ENCODE results near the gene USP20.

The USP20 gene

GRCh38 chr9:129840034-129840433, 4.8 kb downstream of the USP20 start:
- Histone ChIP-seq H2BK15ac (replicated peaks; ENCODE audit: low read depth) (no peak overlapping the region), H2BK120ac (ENCODE audit: low read depth, low read length) (no peak overlapping the region), H3K23ac (ENCODE audit: low read length) (no peak overlapping the region), H3K27me3 (ENCODE audit: insufficient read depth, low read length, poor library complexity) (no peaks in the 10 kb centered on the region), H3K9ac (ENCODE audit: low read length) (no peak overlapping the region), H3K4me1 (ENCODE audit: control insufficient read depth, low read depth, low read length) (no peaks in the 10 kb centered on the region), H2BK5ac (ENCODE audit: low read length) (no peak overlapping the region), H3K4me2 (ENCODE audit: low read length) (no peak overlapping the region), H3K56ac (ENCODE audit: low read length) (no peak overlapping the region), H2AK5ac (ENCODE audit: low read length) (no peak overlapping the region), H3K4ac (ENCODE audit: low read depth, low read length) (no peak overlapping the region), H3K27ac (ENCODE audit: low read depth, low read length) (no peak overlapping the region), H3K79me1 (ENCODE audit: low read length) (no peaks in the 10 kb centered on the region), H4K5ac (ENCODE audit: low read length) (no peak overlapping the region), H3K18ac (ENCODE audit: low read length) (no peak overlapping the region), H3K79me2 (ENCODE audit: control insufficient read depth, insufficient read depth, low read length) (no peaks in the 10 kb centered on the region), H3K36me3 (ENCODE audit: control insufficient read depth, insufficient read depth, low read length) (no peaks in the 10 kb centered on the region), H3K4me3 (ENCODE audit: low read length) (no peak overlapping the region), H4K8ac (ENCODE audit: low read depth, low read length) (no peak overlapping the region)
- no CpG with 5 or more reads among the region's 8 CpGs for WGBS (ENCODE audit: extremely low coverage, insufficient coverage, low lambda C conversion rate)
- no peak for DNase-seq

GRCh38 chr9:129841071-129841470, 5.8 kb downstream of the USP20 start:
- H3K4ac ChIP-seq (ENCODE audit: low read depth, low read length): no peak overlapping the region
- H3K9ac ChIP-seq (ENCODE audit: low read length): no peak overlapping the region
- no peaks in the 10 kb centered on the region for H3K79me2 ChIP-seq (ENCODE audit: control insufficient read depth, insufficient read depth, low read length)
- no peak overlapping the region for H4K8ac ChIP-seq (ENCODE audit: low read depth, low read length)
- H3K4me2 ChIP-seq (ENCODE audit: low read length): no peak overlapping the region
- no peak overlapping the region for H3K18ac ChIP-seq (ENCODE audit: low read length)
- DNase-seq: peak; percentile 27
- no peak overlapping the region for H2AK5ac ChIP-seq (ENCODE audit: low read length)
- H2BK5ac ChIP-seq (ENCODE audit: low read length): no peak overlapping the region
- H3K36me3 ChIP-seq (ENCODE audit: control insufficient read depth, insufficient read depth, low read length): no peaks in the 10 kb centered on the region
- no peaks in the 10 kb centered on the region for H3K4me1 ChIP-seq (ENCODE audit: control insufficient read depth, low read depth, low read length)
- no peak overlapping the region for H3K4me3 ChIP-seq (ENCODE audit: low read length)
- H3K23ac ChIP-seq (ENCODE audit: low read length): no peak overlapping the region
- no peak overlapping the region for H2BK120ac ChIP-seq (ENCODE audit: low read depth, low read length)
- no peak overlapping the region for H2BK15ac ChIP-seq (replicated peaks; ENCODE audit: low read depth)
- no peak overlapping the region for H3K56ac ChIP-seq (ENCODE audit: low read length)
- no peak overlapping the region for H4K5ac ChIP-seq (ENCODE audit: low read length)
- no peaks in the 10 kb centered on the region for H3K79me1 ChIP-seq (ENCODE audit: low read length)
- no CpG with 5 or more reads among the region's 4 CpGs for WGBS (ENCODE audit: extremely low coverage, insufficient coverage, low lambda C conversion rate)
- no peaks in the 10 kb centered on the region for H3K27me3 ChIP-seq (ENCODE audit: insufficient read depth, low read length, poor library complexity)
- no peak overlapping the region for H3K27ac ChIP-seq (ENCODE audit: low read depth, low read length)

- no peaks in the 10 kb centered on the region for H3K79me2 ChIP-seq (ENCODE audit: control insufficient read depth, insufficient read depth, low read length)
- H2BK120ac ChIP-seq (ENCODE audit: low read depth, low read length): no peak overlapping the region
- H3K4me1 ChIP-seq (ENCODE audit: control insufficient read depth, low read depth, low read length): no peaks in the 10 kb centered on the region
- no peak overlapping the region for H2AK5ac ChIP-seq (ENCODE audit: low read length)
- H3K4me2 ChIP-seq (ENCODE audit: low read length): no peak overlapping the region
- H3K27ac ChIP-seq (ENCODE audit: low read depth, low read length): no peak overlapping the region
- H3K9ac ChIP-seq (ENCODE audit: low read length): no peak overlapping the region
- H4K5ac ChIP-seq (ENCODE audit: low read length): no peak overlapping the region
- no peak overlapping the region for H2BK5ac ChIP-seq (ENCODE audit: low read length)
- no peak for DNase-seq
- H3K79me1 ChIP-seq (ENCODE audit: low read length): no peaks in the 10 kb centered on the region
- H3K18ac ChIP-seq (ENCODE audit: low read length): no peak overlapping the region
- H3K56ac ChIP-seq (ENCODE audit: low read length): no peak overlapping the region
- no peak overlapping the region for H4K8ac ChIP-seq (ENCODE audit: low read depth, low read length)
- H3K27me3 ChIP-seq (ENCODE audit: insufficient read depth, low read length, poor library complexity): no peaks in the 10 kb centered on the region
- H3K23ac ChIP-seq (ENCODE audit: low read length): no peak overlapping the region
- no peaks in the 10 kb centered on the region for H3K36me3 ChIP-seq (ENCODE audit: control insufficient read depth, insufficient read depth, low read length)
- H3K4me3 ChIP-seq (ENCODE audit: low read length): no peak overlapping the region
- H2BK15ac ChIP-seq (replicated peaks; ENCODE audit: low read depth): no peak overlapping the region
- WGBS (ENCODE audit: extremely low coverage, insufficient coverage, low lambda C conversion rate): no CpG with 5 or more reads among the region's 2 CpGs
- H3K4ac ChIP-seq (ENCODE audit: low read depth, low read length): no peak overlapping the region
These were observed 10.1 kb downstream of the USP20 start for GRCh38 chr9:129845373-129845772.

GRCh38 chr9:129848712-129849441, 13.6 kb downstream of the USP20 start:
- WGBS (ENCODE audit: extremely low coverage, insufficient coverage, low lambda C conversion rate): no CpG with 5 or more reads among the region's 4 CpGs
- Histone ChIP-seq H3K4me1 (ENCODE audit: control insufficient read depth, low read depth, low read length) (no peaks in the 10 kb centered on the region), H3K56ac (ENCODE audit: low read length) (no peak overlapping the region), H3K18ac (ENCODE audit: low read length) (no peak overlapping the region), H2AK5ac (ENCODE audit: low read length) (no peak overlapping the region), H3K79me2 (ENCODE audit: control insufficient read depth, insufficient read depth, low read length) (no peaks in the 10 kb centered on the region), H3K4ac (ENCODE audit: low read depth, low read length) (no peak overlapping the region), H4K8ac (ENCODE audit: low read depth, low read length) (no peak overlapping the region), H2BK120ac (ENCODE audit: low read depth, low read length) (no peak overlapping the region), H3K27me3 (ENCODE audit: insufficient read depth, low read length, poor library complexity) (no peaks in the 10 kb centered on the region), H2BK15ac (replicated peaks; ENCODE audit: low read depth) (no peak overlapping the region), H4K5ac (ENCODE audit: low read length) (no peak overlapping the region), H3K27ac (ENCODE audit: low read depth, low read length) (no peak overlapping the region), H3K79me1 (ENCODE audit: low read length) (no peaks in the 10 kb centered on the region), H3K4me3 (ENCODE audit: low read length) (no peak overlapping the region), H2BK5ac (ENCODE audit: low read length) (no peak overlapping the region), H3K23ac (ENCODE audit: low read length) (no peak overlapping the region), H3K9ac (ENCODE audit: low read length) (no peak overlapping the region), H3K36me3 (ENCODE audit: control insufficient read depth, insufficient read depth, low read length) (no peaks in the 10 kb centered on the region), H3K4me2 (ENCODE audit: low read length) (no peak overlapping the region)
- DNase-seq: no peak

- Histone ChIP-seq H4K8ac (ENCODE audit: low read depth, low read length) (no peak overlapping the region), H4K5ac (ENCODE audit: low read length) (no peak overlapping the region), H3K36me3 (ENCODE audit: control insufficient read depth, insufficient read depth, low read length) (no peaks in the 10 kb centered on the region), H3K79me1 (ENCODE audit: low read length) (no peaks in the 10 kb centered on the region), H2BK5ac (ENCODE audit: low read length) (no peak overlapping the region), H3K4me2 (ENCODE audit: low read length) (no peak overlapping the region), H3K56ac (ENCODE audit: low read length) (no peak overlapping the region), H2BK15ac (replicated peaks; ENCODE audit: low read depth) (no peak overlapping the region), H2AK5ac (ENCODE audit: low read length) (no peak overlapping the region), H3K18ac (ENCODE audit: low read length) (no peak overlapping the region), H3K9ac (ENCODE audit: low read length) (no peak overlapping the region), H3K79me2 (ENCODE audit: control insufficient read depth, insufficient read depth, low read length) (no peaks in the 10 kb centered on the region), H3K27me3 (ENCODE audit: insufficient read depth, low read length, poor library complexity) (no peaks in the 10 kb centered on the region), H3K4ac (ENCODE audit: low read depth, low read length) (no peak overlapping the region), H3K23ac (ENCODE audit: low read length) (no peak overlapping the region), H3K4me3 (ENCODE audit: low read length) (no peak overlapping the region), H2BK120ac (ENCODE audit: low read depth, low read length) (no peak overlapping the region), H3K4me1 (ENCODE audit: control insufficient read depth, low read depth, low read length) (no peaks in the 10 kb centered on the region), H3K27ac (ENCODE audit: low read depth, low read length) (no peak overlapping the region)
- no CpG with 5 or more reads among the region's 6 CpGs for WGBS (ENCODE audit: extremely low coverage, insufficient coverage, low lambda C conversion rate)
- DNase-seq: no peak
These were observed 14.6 kb downstream of the USP20 start for GRCh38 chr9:129849901-129850300.

Data from mesendoderm (in vitro differentiated cells).